ENCODE data around the gene TRIO. TPM values are rescaled to one million over a fixed set of nuclear protein-coding genes. Genes with fewer than 3 reads are reported as not detected.

The TRIO gene
- total RNA-seq, 1 experiment from 2014 or later, result 68.4 TPM

DNA sequence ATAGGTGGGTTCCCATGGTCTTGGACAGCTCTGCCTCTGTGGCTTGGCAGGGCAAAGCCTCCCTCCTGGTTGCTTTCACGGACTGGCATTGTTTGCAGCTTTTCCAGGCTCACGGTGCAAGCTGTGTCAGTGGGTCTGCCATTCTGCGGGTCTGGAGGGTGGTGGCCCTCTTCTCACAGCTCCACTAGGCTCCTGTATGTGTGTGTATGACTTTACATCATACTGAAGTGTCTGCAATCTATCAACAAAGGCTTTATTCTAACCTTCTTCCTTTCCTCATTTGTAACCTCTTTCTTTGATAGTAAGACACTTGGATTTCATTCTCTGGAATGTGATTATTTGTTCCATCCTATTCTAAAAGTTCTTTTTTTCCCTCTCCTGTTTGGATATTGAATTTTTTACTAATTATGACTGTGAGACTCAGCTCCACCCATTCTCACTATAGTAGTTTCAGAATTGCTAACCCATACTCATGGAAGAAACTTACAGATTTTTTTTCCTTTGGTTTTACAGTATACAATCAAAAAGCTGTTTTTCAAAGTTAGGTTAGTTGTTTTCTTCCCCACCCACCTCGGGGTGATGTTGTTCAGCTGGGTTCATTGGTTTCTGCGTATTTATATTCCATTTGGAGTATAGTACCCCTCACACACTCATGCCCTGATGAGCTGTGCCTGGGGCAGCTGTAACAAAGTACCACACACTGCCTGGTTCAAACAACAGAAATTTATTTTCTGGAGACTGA lies 293.8 kb downstream of the TRIO start:
- DNase-seq (ENCODE audit: low read depth, low spot score) (no peak), ATAC-seq (no peak)
- no peaks in the 10 kb centered on the region for H3K9me3 ChIP-seq (ENCODE audit: control insufficient read depth in 1 of 2, insufficient read depth in 1 of 2, low read depth in 1 of 2, low read length in 2 of 2)
- no peaks in the 10 kb centered on the region for H3K9me2 ChIP-seq (ENCODE audit: insufficient read depth)
- BruUV-seq (replicated peaks), result no TSS peak
- H2AFZ ChIP-seq (ENCODE audit: low read depth, low read length, poor library complexity, severe bottlenecking), result no peak overlapping the region
- no peak overlapping the region for H3K4me3 ChIP-seq (replicated peaks in 1 of 2; ENCODE audit: low read depth in 1 of 2, low read length in 2 of 2)
- no peaks in the 10 kb centered on the region for H3K79me2 ChIP-seq (ENCODE audit: insufficient read depth, low read length)
- H3K4me1 ChIP-seq (ENCODE audit: control insufficient read depth in 1 of 2, insufficient read depth in 2 of 2, low read length in 2 of 2), result no peaks in the 10 kb centered on the region
- TF ChIP-seq, protein P1, sequence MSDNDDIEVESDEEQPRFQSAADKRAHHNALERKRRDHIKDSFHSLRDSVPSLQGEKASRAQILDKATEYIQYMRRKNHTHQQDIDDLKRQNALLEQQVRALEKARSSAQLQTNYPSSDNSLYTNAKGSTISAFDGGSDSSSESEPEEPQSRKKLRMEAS (IDR thresholded peaks at IDR 0.05), result no peak
- TF ChIP-seq EZH2phosphoT487 (IDR thresholded peaks at IDR 0.05; ENCODE audit: borderline replicate concordance) (no peak), ATF3 (IDR thresholded peaks at IDR 0.05) (no peak), TCF7L2 (IDR thresholded peaks at IDR 0.05; ENCODE audit: borderline replicate concordance, extremely low read depth, insufficient read depth, insufficient read length) (no peak), SRF (IDR thresholded peaks at IDR 0.05; ENCODE audit: low read depth) (no peak), YY1 (IDR thresholded peaks at IDR 0.05; ENCODE audit: extremely low read depth, insufficient replicate concordance, low read depth, low read length) (no peak), CEBPB (IDR thresholded peaks at IDR 0.05; ENCODE audit: low read depth) (no peak), ELF1 (IDR thresholded peaks at IDR 0.05; ENCODE audit: borderline replicate concordance, low read depth) (no peak)
- H3K9ac ChIP-seq (ENCODE audit: low read length), result no peak overlapping the region
- H4K20me1 ChIP-seq (ENCODE audit: insufficient read depth), result no peaks in the 10 kb centered on the region
- no peaks in the 10 kb centered on the region for H3K27me3 ChIP-seq (ENCODE audit: insufficient read depth, low read length)
- no peaks in the 10 kb centered on the region for H3K36me3 ChIP-seq (ENCODE audit: control insufficient read depth in 1 of 2, insufficient read depth in 2 of 2, low read length in 2 of 2)
- ChIA-PET RAD21 (ENCODE audit: low non-redundant PET in 1 of 2, low total read pairs in 2 of 2, uncharacterized antibody in 2 of 2, unreplicated experiment in 2 of 2) (no interaction called here), CTCF (no interaction called here), POLR2A (no interaction called here)
- intact Hi-C loops (cut with micrococcal nuclease), result no loop called here
- no peak overlapping the region for H3K27ac ChIP-seq (ENCODE audit: low read depth, low read length)
- no peak overlapping the region for H3K4me2 ChIP-seq (ENCODE audit: low read length)

GRCh38 chr5:14438195-14438606 lies 295.1 kb downstream of the TRIO start:
- no peak for DNase-seq (ENCODE audit: low read depth, low spot score)
- no peak overlapping the region for H3K4me3 ChIP-seq (replicated peaks in 1 of 2; ENCODE audit: low read depth in 1 of 2, low read length in 2 of 2)
- no peaks in the 10 kb centered on the region for H3K27me3 ChIP-seq (ENCODE audit: insufficient read depth, low read length)
- no peak overlapping the region for H3K4me2 ChIP-seq (ENCODE audit: low read length)
- ChIA-PET RAD21 (ENCODE audit: low non-redundant PET in 1 of 2, low total read pairs in 2 of 2, uncharacterized antibody in 2 of 2, unreplicated experiment in 2 of 2) (no interaction called here), POLR2A (no interaction called here), CTCF (no interaction called here)
- H3K27ac ChIP-seq (ENCODE audit: low read depth, low read length), result no peak overlapping the region
- H3K9me3 ChIP-seq (ENCODE audit: control insufficient read depth in 1 of 2, insufficient read depth in 1 of 2, low read depth in 1 of 2, low read length in 2 of 2), result no peaks in the 10 kb centered on the region
- H3K9me2 ChIP-seq (ENCODE audit: insufficient read depth), result no peaks in the 10 kb centered on the region
- no peak for ATAC-seq
- H2AFZ ChIP-seq (ENCODE audit: low read depth, low read length, poor library complexity, severe bottlenecking), result no peak overlapping the region
- H3K4me1 ChIP-seq (ENCODE audit: control insufficient read depth in 1 of 2, insufficient read depth in 2 of 2, low read length in 2 of 2), result no peaks in the 10 kb centered on the region
- intact Hi-C loops (cut with micrococcal nuclease), result no loop called here
- H3K79me2 ChIP-seq (ENCODE audit: insufficient read depth, low read length), result no peaks in the 10 kb centered on the region
- no peak for TF ChIP-seq ZBTB33 (IDR thresholded peaks at IDR 0.05; ENCODE audit: extremely low read depth, insufficient replicate concordance, low read length)
- no peak for TF ChIP-seq FOSL1 (IDR thresholded peaks at IDR 0.05; ENCODE audit: low read depth)
- TF ChIP-seq SIN3A (IDR thresholded peaks at IDR 0.05; ENCODE audit: low read depth), result no peak
- TF ChIP-seq ZFX (IDR thresholded peaks at IDR 0.05), result no peak
- TF ChIP-seq EZH2phosphoT487 (IDR thresholded peaks at IDR 0.05; ENCODE audit: borderline replicate concordance), result no peak
- no peak for TF ChIP-seq TCF7L2 (IDR thresholded peaks at IDR 0.05; ENCODE audit: borderline replicate concordance, extremely low read depth, insufficient read depth, insufficient read length)
- TF ChIP-seq CBX3 (IDR thresholded peaks at IDR 0.05; ENCODE audit: low read depth), result no peak
- H4K20me1 ChIP-seq (ENCODE audit: insufficient read depth), result no peaks in the 10 kb centered on the region
- H3K36me3 ChIP-seq (ENCODE audit: control insufficient read depth in 1 of 2, insufficient read depth in 2 of 2, low read length in 2 of 2), result no peaks in the 10 kb centered on the region; a peak in 1 of 4 replicates
- no peak overlapping the region for H3K9ac ChIP-seq (ENCODE audit: low read length)
- BruUV-seq (replicated peaks), result no TSS peak

Measured in HCT116 (cell line).